Motor neuron (in vitro differentiated cells): ENCODE results near the gene ISG20. TPM values are rescaled to one million over a fixed set of nuclear protein-coding genes. Genes with fewer than 3 reads are reported as not detected.

Experiments
- ATAC-seq, 8 experiments: fragments of 200-7000 bp; cut with Tn5 transposase; replicated peaks in 6 of 8; 2 replicates each; pipeline ENCODE4 v1.8.0; 2021; ENCODE audit warnings: mild to moderate bottlenecking in 8 of 8, moderate library complexity in 8 of 8
- H3K27ac ChIP-seq, 2 donors: fragments of 250-450 bp; sonication (Bioruptor Pico); 2 replicates each; pipeline ENCODE4 v1.9.0; 2021; ENCODE audit warnings: antibody characterized with exemption in 2 of 2, mild to moderate bottlenecking in 2 of 2, moderate library complexity in 1 of 2
- H3K4me1 ChIP-seq, 2 donors: fragments of 250-450 bp; sonication (Bioruptor Pico); replicated peaks in 1 of 2; 2 replicates each; pipeline ENCODE4 v1.6.1; 2021; ENCODE audit warnings: antibody characterized with exemption in 2 of 2, mild to moderate bottlenecking in 2 of 2, moderate library complexity in 1 of 2
- H3K4me3 ChIP-seq, 5 donors: fragments of 250-450 bp; sonication (Bioruptor Pico); 2 replicates each; pipeline ENCODE4 v1.9.0; 2021; ENCODE audit warnings: antibody characterized with exemption in 5 of 5, mild to moderate bottlenecking in 5 of 5, moderate library complexity in 4 of 5
- WGBS, 10 experiments: fragments of 450-650 bp; shearing (Covaris generic); methylation state at CpG; one replicate each; pipeline ENCODE4 v1.0.0; 2022; 5-methylcytosine and 5-hydroxymethylcytosine counted together
- in situ Hi-C, 9 experiments: fragments of 400-800 bp; cut with MboI; loops; one replicate each; pipeline ENCODE4 v1.15.0; 2021; ENCODE audit warnings: low sequenced_read_pairs in 9 of 9, low pct_unique_long_range_greater_than_20kb in 2 of 9; ENCODE audit not compliant: unreplicated experiment in 9 of 9
- total RNA-seq, 8 experiments: library from RNA; unstranded; fragments of 300-600 nt; gene quantifications; 2 replicates each; pipeline versions ENCODE4 v1.2.3 to v1.2.4, GENCODE V29; 2022

Gene ISG20
- total RNA-seq, 8 experiments from 2014 or later: 0.69 to 12.9 (median 2.5) TPM

GRCh38 chr15:88621789-88622604 is 16.8 kb upstream of the ISG20 start:
- WGBS, 10 experiments: 0 to 11% (median 0%) methylated on average over 1 to 11 of the region's 17 CpGs
- ATAC-seq: peak in 3 of 8 experiments; percentile 1 to 9 (median 3)
- Histone ChIP-seq H3K4me1 (peaks cover 11 to 15% of the 10 kb centered on the region in 2 donors), H3K4me3 (peak overlapping the region; percentile 55 to 79 (median 73)), H3K27ac (peak overlapping the region; percentile 55 to 92)
- in situ Hi-C loops: loop anchor here in 3 of 9 experiments (25.0 kb wide), 1 partner anchor 135 kb away; no protein-coding TSS in a partner anchor

GRCh38 chr15:88622605-88622975 is 16.2 kb upstream of the ISG20 start:
- ATAC-seq: no peak
- Histone ChIP-seq H3K4me3 (peak overlapping the region; percentile 55 to 79 (median 73)), H3K4me1 (peaks cover 11 to 15% of the 10 kb centered on the region in 2 donors), H3K27ac (no peak overlapping the region)
- in situ Hi-C loops: loop anchor here in 3 of 9 experiments (25.0 kb wide), 1 partner anchor 135 kb away; no protein-coding TSS in a partner anchor
- 0 to 43% (median 21%) methylated on average over 1 to 5 of the region's 5 CpGs; no CpG with 5 or more reads in 2 of the 10 experiments for WGBS, 10 experiments

GRCh38 chr15:88623061-88623460 is 15.8 kb upstream of the ISG20 start:
- 0 to 70% (median 29%) methylated on average over 1 of the region's 2 CpGs; no CpG with 5 or more reads in 5 of the 10 experiments for WGBS, 10 experiments
- Histone ChIP-seq H3K4me3 (peak overlapping the region; percentile 55 to 79 (median 73)), H3K4me1 (peaks cover 11 to 15% of the 10 kb centered on the region in 2 donors), H3K27ac (no peak overlapping the region)
- in situ Hi-C loops: loop anchor here in 3 of 9 experiments (25.0 kb wide), 1 partner anchor 136 kb away; no protein-coding TSS in a partner anchor
- ATAC-seq: peak in 5 of 8 experiments; percentile 14 to 30 (median 21)

GRCh38 chr15:88623632-88624031 is 15.2 kb upstream of the ISG20 start:
- no peak for ATAC-seq
- H3K4me3 ChIP-seq: no peak overlapping the region
- H3K4me1 ChIP-seq: peaks cover 11 to 15% of the 10 kb centered on the region in 2 donors
- in situ Hi-C loops: loop anchor here in 3 of 9 experiments (25.0 kb wide), 1 partner anchor 136 kb away; no protein-coding TSS in a partner anchor
- 80 to 100% (median 88%) methylated on average over 1 to 2 of the region's 3 CpGs; no CpG with 5 or more reads in 4 of the 10 experiments for WGBS, 10 experiments
- no peak overlapping the region for H3K27ac ChIP-seq

- in situ Hi-C loops: loop anchor here in 3 of 9 experiments (25.0 kb wide), 1 partner anchor 137 kb away; no protein-coding TSS in a partner anchor
- no peak overlapping the region for H3K4me3 ChIP-seq
- H3K4me1 ChIP-seq: peaks cover 11 to 15% of the 10 kb centered on the region in 2 donors
- H3K27ac ChIP-seq: no peak overlapping the region
- peak in 7 of 8 experiments; percentile 1 to 30 (median 16) for ATAC-seq
- 20 to 90% (median 50%) methylated on average over 2 to 16 of the region's 19 CpGs; no CpG with 5 or more reads in 3 of the 10 experiments for WGBS, 10 experiments
These were observed 14.5 kb upstream of the ISG20 start for GRCh38 chr15:88624156-88624970.

- H3K4me1 ChIP-seq: peaks cover 11 to 15% of the 10 kb centered on the region in 2 donors
- in situ Hi-C loops: loop anchor here in 3 of 9 experiments (25.0 kb wide), 1 partner anchor 138 kb away; no protein-coding TSS in a partner anchor
- WGBS, 10 experiments: 55 to 100% (median 82%) methylated on average over 1 to 7 of the region's 9 CpGs; no CpG with 5 or more reads in 2 of the 10 experiments
- H3K27ac ChIP-seq: no peak overlapping the region
- no peak for ATAC-seq
- no peak overlapping the region for H3K4me3 ChIP-seq
These were observed 13.8 kb upstream of the ISG20 start for GRCh38 chr15:88624971-88625490.

- in situ Hi-C loops: no loop called here
- no peak for ATAC-seq
- peaks cover 11 to 15% of the 10 kb centered on the region in 2 donors for H3K4me1 ChIP-seq
- H3K4me3 ChIP-seq: no peak overlapping the region
- 100% methylated on average over 1 to 6 of the region's 23 CpGs; no CpG with 5 or more reads in 5 of the 10 experiments for WGBS, 10 experiments
- H3K27ac ChIP-seq: no peak overlapping the region
These were observed 12.7 kb upstream of the ISG20 start for GRCh38 chr15:88625943-88626741.

- 0 to 100% (median 50%) methylated on average over 1 of the region's 1 CpG; no CpG with 5 or more reads in 4 of the 10 experiments for WGBS, 10 experiments
- Histone ChIP-seq H3K4me3 (no peak overlapping the region), H3K4me1 (peaks cover 7 to 15% of the 10 kb centered on the region in 2 donors), H3K27ac (no peak overlapping the region)
- in situ Hi-C loops: no loop called here
- peak in 1 of 8 experiments; percentile 3 for ATAC-seq
These were observed 11.4 kb upstream of the ISG20 start for GRCh38 chr15:88627463-88627862.

GRCh38 chr15:88628018-88628654 is 10.7 kb upstream of the ISG20 start:
- in situ Hi-C loops: no loop called here
- Histone ChIP-seq H3K4me3 (no peak overlapping the region), H3K27ac (no peak overlapping the region), H3K4me1 (peaks cover 2 to 8% of the 10 kb centered on the region in 2 donors)
- ATAC-seq: no peak
- WGBS, 10 experiments: 73 to 100% (median 100%) methylated on average over 1 to 3 of the region's 5 CpGs; no CpG with 5 or more reads in 1 of the 10 experiments

- in situ Hi-C loops: no loop called here
- ATAC-seq: no peak
- 87 to 100% (median 94%) methylated on average over 2 to 13 of the region's 16 CpGs; no CpG with 5 or more reads in 6 of the 10 experiments for WGBS, 10 experiments
These were observed 9.7 kb upstream of the ISG20 start for GRCh38 chr15:88629071-88629470.

GRCh38 chr15:88630141-88630721 is 8.6 kb upstream of the ISG20 start:
- Histone ChIP-seq H3K4me3 (no peak overlapping the region), H3K4me1 (no peaks in the 10 kb centered on the region), H3K27ac (no peak overlapping the region)
- in situ Hi-C loops: no loop called here
- ATAC-seq: peak in 5 of 8 experiments; percentile 14 to 31 (median 23)
- 48 to 100% (median 93%) methylated on average over 1 to 5 of the region's 9 CpGs; no CpG with 5 or more reads in 6 of the 10 experiments for WGBS, 10 experiments

More at GRCh38 chr15:88629071-88629470, 9.7 kb upstream of the ISG20 start:
- Histone ChIP-seq H3K4me1 (peaks cover 0 to 6% of the 10 kb centered on the region in 2 donors), H3K27ac (no peak overlapping the region), H3K4me3 (no peak overlapping the region)
